ENCODE data around the gene COTL1.

The COTL1 gene

GRCh38 chr16:84585467-84585866 lies 32.4 kb downstream of the COTL1 start:
- no peak for TF ChIP-seq CTCF (IDR thresholded peaks at IDR 0.05; ENCODE audit: insufficient read depth, low read length, poor library complexity, severe bottlenecking)
- Histone ChIP-seq H3K36me3 (ENCODE audit: control insufficient read depth, insufficient read depth, low read length) (peaks cover 21% of the 10 kb centered on the region), H3K27me3 (replicated peaks; ENCODE audit: control insufficient read depth, insufficient read depth, low read length) (no peaks in the 10 kb centered on the region), H3K4me3 (replicated peaks; ENCODE audit: low read depth, low read length) (no peak overlapping the region)
- DNase-seq (ENCODE audit: extremely low read depth, insufficient read length): no peak

- H3K27me3 ChIP-seq (replicated peaks; ENCODE audit: control insufficient read depth, insufficient read depth, low read length): no peaks in the 10 kb centered on the region
- peaks cover 16% of the 10 kb centered on the region for H3K36me3 ChIP-seq (ENCODE audit: control insufficient read depth, insufficient read depth, low read length)
- no peak overlapping the region for H3K4me3 ChIP-seq (replicated peaks; ENCODE audit: low read depth, low read length)
- DNase-seq (ENCODE audit: extremely low read depth, insufficient read length): no peak
- no peak for TF ChIP-seq CTCF (IDR thresholded peaks at IDR 0.05; ENCODE audit: insufficient read depth, low read length, poor library complexity, severe bottlenecking)
Observed at GRCh38 chr16:84584678-84585077, 33.2 kb downstream of the COTL1 start.

DNA sequence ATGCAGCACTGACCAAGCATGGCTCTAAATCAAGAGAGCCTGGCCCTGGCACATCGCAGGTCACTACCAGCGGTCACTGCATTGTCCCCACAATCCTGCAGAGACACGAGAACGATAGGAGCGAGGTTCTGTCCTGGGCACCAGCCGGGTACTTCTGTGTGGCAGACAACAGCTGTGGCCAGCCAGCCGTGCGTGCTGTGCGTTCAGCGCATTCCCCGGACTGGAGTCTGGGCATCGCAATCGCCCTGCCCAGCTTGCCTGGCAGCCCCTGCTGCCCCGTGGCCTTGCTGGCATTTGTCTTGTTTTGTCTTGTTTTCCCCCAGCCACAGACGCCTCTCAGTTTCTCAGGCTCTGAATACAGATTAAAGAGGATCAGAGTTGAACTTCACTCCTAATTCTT lies 33.9 kb downstream of the COTL1 start:
- no peaks in the 10 kb centered on the region for H3K27me3 ChIP-seq (replicated peaks; ENCODE audit: control insufficient read depth, insufficient read depth, low read length)
- peaks cover 11% of the 10 kb centered on the region for H3K36me3 ChIP-seq (ENCODE audit: control insufficient read depth, insufficient read depth, low read length)
- no peak overlapping the region for H3K4me3 ChIP-seq (replicated peaks; ENCODE audit: low read depth, low read length)
- DNase-seq (ENCODE audit: extremely low read depth, insufficient read length): no peak
- TF ChIP-seq CTCF (IDR thresholded peaks at IDR 0.05; ENCODE audit: insufficient read depth, low read length, poor library complexity, severe bottlenecking): no peak

- no peak for DNase-seq (ENCODE audit: extremely low read depth, insufficient read length)
- Histone ChIP-seq H3K4me3 (replicated peaks; ENCODE audit: low read depth, low read length) (no peak overlapping the region), H3K27me3 (replicated peaks; ENCODE audit: control insufficient read depth, insufficient read depth, low read length) (no peaks in the 10 kb centered on the region), H3K36me3 (ENCODE audit: control insufficient read depth, insufficient read depth, low read length) (peaks cover 13% of the 10 kb centered on the region)
- TF ChIP-seq CTCF (IDR thresholded peaks at IDR 0.05; ENCODE audit: insufficient read depth, low read length, poor library complexity, severe bottlenecking): no peak
Observed at GRCh38 chr16:84582958-84583516, 34.8 kb downstream of the COTL1 start.

DNA sequence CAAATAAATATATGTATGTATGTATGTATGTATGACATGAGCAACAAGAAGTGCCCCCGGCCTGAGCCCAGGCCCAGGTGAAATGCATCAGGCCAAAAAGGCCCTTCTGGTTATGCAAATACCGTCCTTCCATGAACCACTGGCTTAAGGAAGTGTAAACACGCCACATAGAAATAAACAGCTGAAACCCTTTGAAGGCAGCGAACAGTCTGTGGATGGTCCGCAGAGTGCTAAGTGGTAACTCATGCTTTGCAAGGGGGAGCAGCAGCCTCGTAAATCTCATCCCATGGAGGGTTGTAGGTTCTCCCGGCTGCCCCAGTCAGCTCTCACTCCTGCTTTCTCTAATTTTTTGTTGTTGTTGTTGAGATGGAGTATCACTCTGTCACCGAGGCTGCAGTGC lies 36.7 kb downstream of the COTL1 start:
- DNase-seq (ENCODE audit: extremely low read depth, insufficient read length): no peak
- peaks cover 14% of the 10 kb centered on the region for H3K36me3 ChIP-seq (ENCODE audit: control insufficient read depth, insufficient read depth, low read length)
- no peaks in the 10 kb centered on the region for H3K27me3 ChIP-seq (replicated peaks; ENCODE audit: control insufficient read depth, insufficient read depth, low read length)
- no peak for TF ChIP-seq CTCF (IDR thresholded peaks at IDR 0.05; ENCODE audit: insufficient read depth, low read length, poor library complexity, severe bottlenecking)
- H3K4me3 ChIP-seq (replicated peaks; ENCODE audit: low read depth, low read length): no peak overlapping the region

DNA sequence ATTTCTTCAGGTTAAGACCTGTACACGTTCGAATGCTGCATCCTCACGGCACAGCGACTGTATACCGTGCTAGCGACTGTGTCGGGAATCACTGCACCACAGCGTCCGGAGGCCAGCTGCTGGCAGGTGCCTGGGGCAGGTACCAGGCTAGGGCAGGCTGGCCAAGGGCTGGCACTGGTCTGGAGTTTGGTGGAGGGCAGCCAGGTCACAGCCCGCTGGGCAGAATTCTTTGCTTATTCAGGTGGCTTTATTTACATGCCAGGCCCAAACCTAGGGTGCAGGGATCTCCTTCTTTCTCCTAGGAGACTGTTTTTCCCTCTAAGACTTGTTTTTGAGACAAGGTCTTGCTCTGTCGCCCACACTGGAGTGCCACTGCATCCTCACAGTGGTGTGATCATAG lies 37.9 kb downstream of the COTL1 start:
- Histone ChIP-seq H3K4me3 (replicated peaks; ENCODE audit: low read depth, low read length) (no peak overlapping the region), H3K27me3 (replicated peaks; ENCODE audit: control insufficient read depth, insufficient read depth, low read length) (no peaks in the 10 kb centered on the region), H3K36me3 (ENCODE audit: control insufficient read depth, insufficient read depth, low read length) (peaks cover 14% of the 10 kb centered on the region)
- no peak for DNase-seq (ENCODE audit: extremely low read depth, insufficient read length)
- no peak for TF ChIP-seq CTCF (IDR thresholded peaks at IDR 0.05; ENCODE audit: insufficient read depth, low read length, poor library complexity, severe bottlenecking)
